HG03439 (cell line): Measurements from ENCODE around the gene CASK.

ENCODE experiments used
- ATAC-seq: cut with Tn5 transposase; IDR thresholded peaks from one replicate; pipeline ENCODE4 v1.9.1; 2021; ENCODE audit warnings: mild to moderate bottlenecking, moderate library complexity; ENCODE audit not compliant: unreplicated experiment

CASK gene, protein sequence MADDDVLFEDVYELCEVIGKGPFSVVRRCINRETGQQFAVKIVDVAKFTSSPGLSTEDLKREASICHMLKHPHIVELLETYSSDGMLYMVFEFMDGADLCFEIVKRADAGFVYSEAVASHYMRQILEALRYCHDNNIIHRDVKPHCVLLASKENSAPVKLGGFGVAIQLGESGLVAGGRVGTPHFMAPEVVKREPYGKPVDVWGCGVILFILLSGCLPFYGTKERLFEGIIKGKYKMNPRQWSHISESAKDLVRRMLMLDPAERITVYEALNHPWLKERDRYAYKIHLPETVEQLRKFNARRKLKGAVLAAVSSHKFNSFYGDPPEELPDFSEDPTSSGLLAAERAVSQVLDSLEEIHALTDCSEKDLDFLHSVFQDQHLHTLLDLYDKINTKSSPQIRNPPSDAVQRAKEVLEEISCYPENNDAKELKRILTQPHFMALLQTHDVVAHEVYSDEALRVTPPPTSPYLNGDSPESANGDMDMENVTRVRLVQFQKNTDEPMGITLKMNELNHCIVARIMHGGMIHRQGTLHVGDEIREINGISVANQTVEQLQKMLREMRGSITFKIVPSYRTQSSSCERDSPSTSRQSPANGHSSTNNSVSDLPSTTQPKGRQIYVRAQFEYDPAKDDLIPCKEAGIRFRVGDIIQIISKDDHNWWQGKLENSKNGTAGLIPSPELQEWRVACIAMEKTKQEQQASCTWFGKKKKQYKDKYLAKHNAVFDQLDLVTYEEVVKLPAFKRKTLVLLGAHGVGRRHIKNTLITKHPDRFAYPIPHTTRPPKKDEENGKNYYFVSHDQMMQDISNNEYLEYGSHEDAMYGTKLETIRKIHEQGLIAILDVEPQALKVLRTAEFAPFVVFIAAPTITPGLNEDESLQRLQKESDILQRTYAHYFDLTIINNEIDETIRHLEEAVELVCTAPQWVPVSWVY

GRCh38 chrX:41923211-41923977, at the start of gene CASK:
CASK (minus strand) TSS chrX:41923554; CDS start chrX:41922988, 566 bp downstream.
- ATAC-seq = peak; percentile 86

DNA sequence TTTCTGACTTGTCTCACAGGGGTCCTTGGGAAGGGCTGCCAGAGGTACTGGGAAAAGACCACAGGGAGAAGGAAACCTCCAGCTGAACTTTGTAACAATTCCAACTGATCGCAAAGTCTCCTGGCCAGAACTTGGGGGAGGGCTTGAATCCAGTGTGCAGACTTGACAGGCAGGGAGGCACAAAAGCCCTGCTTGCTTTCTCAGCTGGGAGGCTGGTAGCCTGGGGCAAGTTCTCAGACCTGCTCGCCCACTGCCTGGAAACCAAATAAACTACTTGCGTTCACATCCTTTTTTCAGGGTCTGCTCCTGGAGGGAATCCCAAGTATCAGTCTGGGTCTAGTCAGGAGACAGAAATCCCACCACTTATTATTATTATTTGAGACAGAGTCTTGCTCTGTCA, 48.0 kb upstream of the CASK start:
- ATAC-seq = no peak

- ATAC-seq = no peak
Measured at GRCh38 chrX:41970419-41970818, 47.1 kb upstream of the CASK start.

DNA sequence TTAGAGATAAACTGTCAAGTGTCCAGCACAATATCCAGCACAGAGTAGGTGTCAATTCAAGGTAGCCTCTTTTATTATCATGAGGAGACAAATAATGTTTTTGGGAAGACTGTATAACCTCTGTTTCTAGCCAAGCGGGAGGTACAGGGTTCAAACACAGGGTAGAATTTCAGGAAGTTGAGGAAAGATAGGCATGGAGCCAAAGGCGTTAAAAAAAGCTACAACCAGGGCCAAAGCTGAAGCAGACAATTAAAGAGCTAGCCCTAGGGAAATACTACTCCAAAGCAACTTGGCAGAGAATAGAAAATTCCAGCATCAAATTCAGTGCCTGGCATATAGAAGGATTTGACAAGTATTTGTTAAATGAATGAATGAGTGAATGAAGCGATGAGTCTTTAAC, 40.0 kb upstream of the CASK start:
- ATAC-seq = no peak

- ATAC-seq = no peak
Measured at GRCh38 chrX:41960142-41960541, 36.8 kb upstream of the CASK start.

DNA sequence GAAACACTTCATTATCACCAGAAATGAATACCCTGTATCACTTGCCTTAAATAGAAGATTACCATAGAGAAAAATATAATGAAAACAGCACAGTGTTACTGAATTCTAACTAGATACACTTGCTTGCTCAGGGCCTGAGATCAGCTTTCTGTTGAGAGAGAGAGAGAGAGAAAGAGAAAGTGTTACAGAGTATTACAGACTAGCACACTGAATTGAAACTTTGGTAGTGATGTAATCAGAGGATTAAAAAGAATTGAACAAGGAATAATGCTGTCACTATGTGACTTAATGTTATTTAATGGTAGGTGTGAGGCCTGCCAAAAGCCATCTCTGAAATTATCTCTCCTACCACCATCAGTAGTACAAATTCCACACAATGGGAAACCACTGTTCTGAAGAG, 35.5 kb upstream of the CASK start:
- no peak for ATAC-seq

- no peak for ATAC-seq
Measured at GRCh38 chrX:41956027-41956426, 32.7 kb upstream of the CASK start.

GRCh38 chrX:41952102-41952501, 28.7 kb upstream of the CASK start:
- no peak for ATAC-seq

DNA sequence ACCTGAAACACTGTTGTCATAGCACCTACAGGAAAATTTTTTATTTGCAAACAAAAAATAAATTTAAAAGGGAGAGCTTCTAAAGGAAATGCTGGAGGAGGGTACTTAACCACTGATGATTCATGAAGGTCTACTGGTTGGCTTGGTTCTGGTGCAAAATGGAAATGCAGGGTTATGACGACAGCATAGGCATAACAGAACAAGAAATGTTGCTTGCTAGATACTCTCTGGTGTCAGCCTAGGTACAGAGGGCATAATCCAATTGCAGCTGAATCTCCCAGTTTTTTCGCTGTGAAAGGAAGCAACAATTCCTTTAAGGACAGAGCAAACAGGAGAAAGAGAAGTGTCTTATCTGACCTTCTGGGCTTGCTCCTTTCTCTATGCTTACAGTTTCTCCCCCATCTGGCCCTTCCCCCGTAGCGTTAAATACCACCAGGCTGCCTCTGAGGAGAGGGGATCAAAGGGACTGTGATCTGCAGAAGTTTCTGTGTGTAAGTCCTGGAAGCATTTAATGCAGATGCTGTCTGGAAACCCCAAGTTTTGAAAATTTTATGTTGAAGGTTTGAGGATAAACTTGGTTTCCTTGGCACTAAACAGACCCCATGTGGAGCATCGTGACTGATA, 23.7 kb upstream of the CASK start:
- no peak for ATAC-seq

- no peak for ATAC-seq
Measured at GRCh38 chrX:41946235-41946634, 22.9 kb upstream of the CASK start.

DNA sequence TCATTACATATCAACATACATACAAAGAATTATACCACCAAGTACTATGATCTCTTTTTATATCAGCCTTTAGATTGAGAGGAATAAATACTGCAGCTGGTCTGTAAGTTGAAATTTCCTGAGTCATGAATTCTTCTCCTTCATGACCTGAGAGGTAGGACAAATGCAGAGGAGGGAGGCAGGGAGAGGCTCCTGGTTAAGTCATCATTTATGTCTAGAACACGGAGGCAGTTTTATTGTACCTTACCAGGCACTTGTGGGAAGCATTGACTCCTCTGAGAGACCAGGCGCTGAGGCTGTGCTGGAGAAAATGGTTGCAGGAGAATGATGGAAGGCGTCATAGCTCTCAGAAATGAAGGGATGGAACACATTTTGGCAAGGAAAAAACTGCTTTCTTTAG, 12.5 kb upstream of the CASK start:
- no peak for ATAC-seq

GRCh38 chrX:41933546-41933945, 10.2 kb upstream of the CASK start:
- ATAC-seq = no peak

- ATAC-seq = no peak
Measured at GRCh38 chrX:41932885-41933284, 9.5 kb upstream of the CASK start.

GRCh38 chrX:41931591-41931990, 8.2 kb upstream of the CASK start:
- ATAC-seq = no peak

DNA sequence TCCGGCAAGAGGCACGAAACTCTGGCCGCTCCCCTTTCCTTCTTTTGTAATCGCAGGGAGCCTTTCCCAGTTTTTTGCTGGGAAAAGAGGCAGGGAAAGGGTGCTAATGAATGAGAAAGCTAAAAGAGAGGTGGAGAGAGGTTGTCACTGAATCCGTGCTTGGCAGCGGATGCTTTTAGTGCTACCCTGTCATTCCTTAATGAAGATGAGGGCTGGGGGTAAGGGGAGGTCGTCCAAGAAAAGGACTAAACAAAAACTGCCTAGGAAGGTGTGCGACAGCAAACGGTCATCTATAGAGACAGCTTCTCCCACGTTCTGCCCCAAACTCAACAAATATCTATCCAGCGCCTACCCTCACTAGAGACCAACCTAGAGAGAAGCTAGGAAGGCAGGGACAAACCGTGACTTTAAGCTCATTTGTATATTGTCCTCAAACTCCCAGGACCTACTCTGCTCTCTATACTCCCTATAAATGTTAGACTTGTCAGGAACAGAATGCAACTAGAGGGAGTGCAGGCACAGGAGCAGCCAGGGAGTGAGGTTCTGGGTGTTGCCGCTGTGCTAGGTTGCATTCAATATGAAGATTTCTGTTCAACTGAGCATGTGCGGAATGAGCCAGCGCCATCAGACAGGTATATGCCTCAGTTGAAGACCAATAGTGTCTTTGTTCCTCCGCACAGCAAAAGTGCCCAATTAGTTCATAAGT, 777 bp upstream of the CASK start:
- ATAC-seq = no peak

DNA sequence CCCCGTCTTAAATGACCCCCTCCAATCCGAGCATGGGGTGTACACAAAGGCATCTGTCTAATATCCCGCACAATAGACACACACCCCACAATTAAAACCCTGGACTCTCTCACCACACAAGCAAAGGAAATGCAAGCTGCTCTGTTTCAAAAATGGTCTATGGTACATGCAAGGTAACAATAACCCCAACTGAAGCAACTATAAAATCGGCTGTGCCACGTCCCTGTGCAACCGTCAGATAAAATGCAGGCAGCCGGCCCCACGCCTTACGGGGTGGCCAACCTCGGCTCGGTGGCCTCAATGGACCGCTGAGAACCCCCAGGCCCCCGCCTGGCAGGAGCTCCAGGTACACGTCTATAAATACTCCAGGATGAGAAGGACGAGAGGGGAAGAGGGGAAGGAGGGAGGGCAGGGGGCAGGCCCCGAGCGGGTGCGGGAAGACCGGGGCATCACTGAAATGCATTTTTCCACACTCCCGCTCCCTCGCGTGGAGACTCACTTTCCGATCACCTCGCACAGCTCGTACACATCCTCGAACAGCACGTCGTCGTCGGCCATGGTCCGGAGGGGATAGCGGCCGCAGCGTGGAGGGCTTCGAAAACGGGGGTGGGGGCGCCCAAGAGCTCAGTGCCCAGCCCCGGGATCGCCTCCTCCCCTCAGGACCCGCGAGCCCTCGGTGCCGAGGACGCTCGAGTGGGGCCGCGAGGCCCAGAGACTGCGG, 763 bp downstream of the CASK start:
- no peak for ATAC-seq

- no peak for ATAC-seq
Measured at GRCh38 chrX:41921492-41922430, 1.6 kb downstream of the CASK start.

GRCh38 chrX:41919870-41920269, 3.5 kb downstream of the CASK start:
- no peak for ATAC-seq
